AG10803 (cell line): ENCODE measurements around the gene SLITRK1.

Experiments
- DNase-seq: peaks from one replicate; pipeline ENCODE4 v3.0.0; 2010; ENCODE audit warnings: low read depth
- H3K4me3 ChIP-seq: 2 replicates; pipeline ENCODE4 v1.5.1; 2011; ENCODE audit warnings: mild to moderate bottlenecking, low read length, control low read depth
- TF ChIP-seq, protein P1 (sequence below): conservative IDR thresholded peaks from 2 replicates; pipeline ENCODE4 v1.5.1; 2011; ENCODE audit warnings: mild to moderate bottlenecking, low read length, control low read depth, inconsistent platforms

Gene SLITRK1

DNA sequence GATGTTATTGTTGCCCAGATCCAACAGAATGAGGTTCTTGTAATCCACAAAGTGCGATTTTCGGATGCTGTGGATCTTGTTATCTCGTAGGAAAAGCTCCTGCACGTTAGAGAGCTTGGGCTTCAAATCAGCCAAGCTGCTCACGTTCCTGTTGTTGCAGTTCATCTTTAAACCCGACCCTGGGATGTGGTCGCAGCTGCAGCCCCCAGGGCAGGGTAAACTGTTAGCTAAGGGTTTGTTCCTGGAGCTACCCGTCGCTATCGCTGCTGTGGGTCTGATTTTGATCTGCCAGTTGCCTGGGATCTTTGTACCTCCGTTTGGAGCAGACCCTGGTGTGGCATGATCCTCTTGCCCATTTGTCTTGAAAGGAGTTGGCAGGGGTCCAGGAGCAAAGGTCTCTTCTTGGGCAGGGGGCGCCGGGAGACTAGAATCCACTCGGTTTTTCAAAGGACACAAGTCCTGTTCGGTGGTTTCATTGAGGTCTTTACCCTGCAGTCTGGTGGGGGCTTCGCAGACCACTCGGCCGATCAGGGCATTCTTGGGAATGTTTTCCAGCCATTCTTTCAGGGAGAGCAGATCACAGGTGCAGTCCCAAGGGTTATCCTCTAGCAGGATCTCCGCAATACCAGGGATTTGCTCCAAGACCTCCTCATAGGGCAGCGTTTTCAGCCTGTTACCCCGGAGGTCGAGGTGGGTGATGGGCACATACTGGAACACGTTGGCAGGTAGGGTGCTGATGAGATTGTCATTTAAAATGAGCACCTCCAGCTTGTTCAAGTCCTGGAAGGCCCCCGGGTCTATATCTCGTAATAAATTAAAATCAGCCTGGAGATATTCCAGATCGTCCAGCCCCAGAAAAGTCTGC is 1.8 kb downstream of the SLITRK1 start:
- TF ChIP-seq, protein P1, sequence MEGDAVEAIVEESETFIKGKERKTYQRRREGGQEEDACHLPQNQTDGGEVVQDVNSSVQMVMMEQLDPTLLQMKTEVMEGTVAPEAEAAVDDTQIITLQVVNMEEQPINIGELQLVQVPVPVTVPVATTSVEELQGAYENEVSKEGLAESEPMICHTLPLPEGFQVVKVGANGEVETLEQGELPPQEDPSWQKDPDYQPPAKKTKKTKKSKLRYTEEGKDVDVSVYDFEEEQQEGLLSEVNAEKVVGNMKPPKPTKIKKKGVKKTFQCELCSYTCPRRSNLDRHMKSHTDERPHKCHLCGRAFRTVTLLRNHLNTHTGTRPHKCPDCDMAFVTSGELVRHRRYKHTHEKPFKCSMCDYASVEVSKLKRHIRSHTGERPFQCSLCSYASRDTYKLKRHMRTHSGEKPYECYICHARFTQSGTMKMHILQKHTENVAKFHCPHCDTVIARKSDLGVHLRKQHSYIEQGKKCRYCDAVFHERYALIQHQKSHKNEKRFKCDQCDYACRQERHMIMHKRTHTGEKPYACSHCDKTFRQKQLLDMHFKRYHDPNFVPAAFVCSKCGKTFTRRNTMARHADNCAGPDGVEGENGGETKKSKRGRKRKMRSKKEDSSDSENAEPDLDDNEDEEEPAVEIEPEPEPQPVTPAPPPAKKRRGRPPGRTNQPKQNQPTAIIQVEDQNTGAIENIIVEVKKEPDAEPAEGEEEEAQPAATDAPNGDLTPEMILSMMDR = no peak
- H3K4me3 ChIP-seq = peak overlapping the region; percentile 54
- DNase-seq = no peak

GRCh38 chr13:83879431-83880171 is 2.7 kb downstream of the SLITRK1 start:
- TF ChIP-seq, protein P1 = no peak
- peak; percentile 6 for DNase-seq
- H3K4me3 ChIP-seq = peak overlapping the region; percentile 54

DNA sequence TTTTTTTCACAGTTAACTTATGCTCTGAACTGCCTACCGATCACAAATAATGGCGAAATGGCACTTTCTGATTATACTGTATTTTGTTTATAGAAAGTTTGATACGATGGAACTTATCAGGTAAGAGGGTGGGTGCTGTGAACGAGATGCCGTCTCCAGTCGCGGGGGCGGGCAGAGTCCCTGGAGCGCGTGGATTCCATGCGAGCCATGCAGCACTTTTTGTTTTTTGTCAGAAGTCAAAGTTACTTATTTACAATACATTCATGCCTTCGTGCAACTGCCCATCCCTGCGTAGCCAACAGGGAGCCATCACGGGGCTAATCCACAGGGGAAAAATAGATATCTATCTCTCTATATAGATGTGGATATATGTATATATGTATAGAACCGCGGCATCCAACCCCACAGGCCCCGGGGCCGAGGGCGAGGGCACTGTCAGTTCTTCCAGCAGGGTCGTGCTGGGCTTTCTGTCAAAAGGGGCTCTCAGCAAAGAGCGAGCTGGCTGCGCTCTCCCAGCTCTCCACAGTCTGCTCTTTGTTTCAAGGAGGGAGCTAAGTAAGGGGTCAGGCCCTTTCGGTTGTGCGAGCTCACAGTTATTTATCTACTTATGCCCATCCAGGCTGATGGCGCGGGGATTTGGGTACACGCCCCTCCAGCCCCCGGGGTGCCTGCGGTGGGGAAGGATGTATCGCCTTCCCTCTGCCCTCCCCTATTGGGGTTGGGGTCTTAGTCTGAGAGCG is 3.4 kb downstream of the SLITRK1 start:
- DNase-seq = no peak
- peak overlapping the region; percentile 54 for H3K4me3 ChIP-seq
- TF ChIP-seq, protein P1 = no peak

DNA sequence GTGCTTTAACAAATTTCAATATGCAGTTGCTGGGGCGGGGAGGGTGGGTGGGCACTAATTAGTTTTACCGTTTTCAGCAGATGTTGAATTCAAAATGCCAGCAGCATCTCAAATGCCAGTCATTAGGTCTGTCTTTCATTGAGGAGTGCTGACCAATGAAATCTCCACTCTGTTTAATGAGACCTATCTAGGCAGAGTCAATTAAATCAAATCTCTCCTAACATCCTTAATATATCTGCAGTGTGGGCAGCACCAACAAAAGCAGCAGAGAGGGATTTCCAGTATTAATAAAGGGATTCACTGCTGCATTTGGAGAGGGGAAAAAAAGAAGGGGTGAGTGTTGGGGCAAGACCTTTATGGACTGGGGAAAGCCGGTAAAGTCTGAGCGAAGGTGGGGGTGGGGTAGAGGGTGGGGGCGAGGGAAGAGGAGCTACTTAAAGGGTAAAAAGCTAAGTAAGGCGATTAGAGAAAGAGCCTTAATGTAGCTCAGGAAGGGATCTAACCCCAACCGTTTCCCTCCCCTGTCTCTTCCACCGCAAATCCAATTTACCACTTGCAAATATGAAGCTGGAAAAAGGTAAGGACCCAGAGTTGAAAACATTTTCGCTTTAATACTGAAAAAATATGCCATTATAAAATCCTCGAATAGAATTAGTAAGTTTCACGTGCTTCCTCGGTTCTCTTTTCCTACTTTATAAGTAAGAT is 4.5 kb downstream of the SLITRK1 start:
- DNase-seq = no peak
- TF ChIP-seq, protein P1 = no peak
- no peak overlapping the region for H3K4me3 ChIP-seq

DNA sequence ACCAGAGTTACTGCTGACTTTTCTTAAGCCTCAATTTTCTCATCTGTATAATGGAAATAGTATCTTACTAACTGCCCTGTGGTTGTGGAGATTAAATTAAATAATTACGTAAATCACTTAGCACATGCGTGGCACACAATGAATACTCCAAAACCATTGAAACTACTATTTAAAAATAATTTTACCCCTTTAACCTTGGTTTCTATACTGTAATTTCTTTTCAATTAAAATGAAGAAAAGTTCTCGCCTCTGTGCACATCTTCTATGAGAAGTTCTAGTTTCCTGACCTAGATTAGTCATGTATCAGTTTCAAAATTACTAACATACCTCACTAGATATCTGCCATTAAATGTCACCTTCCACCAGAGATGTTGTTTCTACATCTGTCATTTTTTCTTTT is 5.7 kb downstream of the SLITRK1 start:
- H3K4me3 ChIP-seq = no peak overlapping the region
- TF ChIP-seq, protein P1 = no peak
- no peak for DNase-seq

DNA sequence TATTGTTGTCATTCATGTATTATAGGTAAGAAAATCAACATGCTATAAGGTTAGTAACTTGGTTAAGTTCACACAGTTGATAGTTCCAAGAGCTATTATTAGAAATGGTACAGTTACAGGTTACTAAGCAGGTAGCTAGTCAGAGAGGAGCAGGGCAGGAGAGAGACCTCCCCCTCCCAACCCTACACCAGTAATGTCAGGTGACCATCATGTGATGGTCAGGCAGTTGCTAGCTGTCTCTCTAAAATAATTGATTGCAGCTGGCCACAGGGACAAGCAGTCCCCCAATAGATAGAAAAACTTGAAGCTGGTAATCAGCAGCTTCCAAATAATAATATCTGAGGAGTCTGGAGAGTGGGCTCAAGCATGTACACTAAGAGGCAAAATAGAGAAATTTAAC is 14.6 kb downstream of the SLITRK1 start:
- H3K4me3 ChIP-seq = no peak overlapping the region
- no peak for DNase-seq
- TF ChIP-seq, protein P1 = no peak
